ENCODE data around the gene CCDC50.
A peak's percentile ranks its signal among the peaks of the same experiment; 100 is the strongest.

Gene CCDC50

DNA sequence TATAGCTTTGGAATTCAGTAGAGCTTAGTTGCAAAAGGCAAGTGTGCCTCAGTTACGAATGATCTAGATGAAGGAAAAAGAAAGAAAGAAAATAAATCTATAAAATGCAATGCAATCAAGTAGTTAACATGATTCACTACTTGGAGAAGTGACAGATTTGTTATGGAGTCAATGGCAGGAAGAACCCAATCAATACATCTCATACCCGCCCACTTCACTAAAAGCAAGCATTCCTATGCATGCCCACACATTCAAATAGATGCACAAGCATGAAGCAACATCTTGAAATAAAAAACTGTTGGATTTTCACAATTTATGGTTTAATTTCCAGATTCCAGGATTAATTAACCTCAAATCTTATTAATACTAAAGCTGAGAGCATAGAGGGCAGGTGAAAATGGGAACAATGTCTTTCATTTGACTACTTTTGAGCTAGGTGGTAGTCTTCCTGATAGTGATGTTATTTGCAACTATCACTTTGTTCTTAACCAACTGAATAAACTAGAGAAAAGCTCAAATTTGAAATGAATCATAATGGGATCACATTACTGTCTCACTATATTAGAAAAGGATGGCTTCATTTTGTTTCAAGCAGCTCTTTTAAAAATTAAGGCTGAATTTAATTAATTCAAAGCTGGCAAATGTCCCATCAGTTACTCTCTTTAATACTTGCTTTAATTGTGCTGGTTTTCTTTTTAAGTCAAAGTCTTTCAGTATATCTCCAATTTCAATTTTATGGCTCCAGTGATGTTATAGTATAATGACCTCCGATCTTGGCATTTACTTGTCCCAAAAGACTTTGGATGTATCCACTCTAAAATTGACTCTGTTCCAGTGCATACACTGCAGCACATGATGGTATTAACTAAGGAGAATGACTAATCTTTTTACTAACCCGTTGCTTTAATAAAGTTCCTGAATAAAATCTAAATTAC is 46.7 kb upstream of the CCDC50 start:
- H3K4me3 ChIP-seq (ENCODE audit: low read length, poor library complexity, severe bottlenecking): no peak overlapping the region

DNA sequence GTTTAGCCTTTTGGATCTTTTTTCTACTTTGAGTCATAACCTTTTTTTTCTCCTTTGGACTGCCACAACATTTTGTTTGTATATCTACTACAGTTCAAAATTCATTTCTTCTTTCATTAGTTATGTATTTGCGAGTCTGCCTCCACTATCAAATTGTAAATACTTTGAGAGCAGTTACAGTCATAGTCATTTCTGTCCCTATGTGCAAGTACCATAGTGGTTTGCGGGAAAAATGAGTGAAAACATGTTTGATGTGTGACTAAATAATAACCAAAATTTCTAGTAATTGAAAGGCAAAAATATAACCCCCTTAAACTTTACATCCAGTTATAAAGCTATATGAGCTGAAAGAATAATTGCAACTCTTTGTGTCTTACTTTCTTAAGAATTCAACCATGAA is 45.8 kb upstream of the CCDC50 start:
- Histone ChIP-seq H3K36me3 (ENCODE audit: insufficient read depth, low read length) (no peaks in the 10 kb centered on the region), H3K79me2 (ENCODE audit: insufficient read depth, low read length) (no peaks in the 10 kb centered on the region), H3K27me3 (ENCODE audit: insufficient read depth, low read length, poor library complexity, severe bottlenecking) (no peaks in the 10 kb centered on the region), H3K9ac (ENCODE audit: low read depth, low read length, poor library complexity, severe bottlenecking) (no peak overlapping the region), H3K9me3 (ENCODE audit: insufficient read depth, low read depth, low read length) (no peaks in the 10 kb centered on the region), H4K20me1 (ENCODE audit: insufficient read depth, low read length, poor library complexity, severe bottlenecking) (no peaks in the 10 kb centered on the region), H3K4me2 (ENCODE audit: low read depth, low read length, poor library complexity, severe bottlenecking) (no peak overlapping the region), H2AFZ (ENCODE audit: low read length) (no peak overlapping the region), H3K9me2 (replicated peaks; ENCODE audit: low read depth, low read length) (no peaks in the 10 kb centered on the region), H3K4me3 (ENCODE audit: low read length, poor library complexity, severe bottlenecking) (no peak overlapping the region), H3K4me1 (ENCODE audit: insufficient read depth, low read length, poor library complexity, severe bottlenecking) (no peaks in the 10 kb centered on the region), H3F3A (ENCODE audit: low read depth) (no peaks in the 10 kb centered on the region)
- TF ChIP-seq EZH2phosphoT487 (IDR thresholded peaks at IDR 0.05; ENCODE audit: borderline replicate concordance) (no peak), CTCF (conservative IDR thresholded peaks at IDR 0.05; ENCODE audit: low read length) (no peak)

More for the DNA sequence above, 46.7 kb upstream of the CCDC50 start:
- Histone ChIP-seq H3K9me2 (replicated peaks; ENCODE audit: low read depth, low read length) (no peaks in the 10 kb centered on the region), H3K36me3 (ENCODE audit: insufficient read depth, low read length) (no peaks in the 10 kb centered on the region), H3K27me3 (ENCODE audit: insufficient read depth, low read length, poor library complexity, severe bottlenecking) (no peaks in the 10 kb centered on the region), H3K4me1 (ENCODE audit: insufficient read depth, low read length, poor library complexity, severe bottlenecking) (no peaks in the 10 kb centered on the region), H4K20me1 (ENCODE audit: insufficient read depth, low read length, poor library complexity, severe bottlenecking) (no peaks in the 10 kb centered on the region), H3F3A (ENCODE audit: low read depth) (no peaks in the 10 kb centered on the region), H3K79me2 (ENCODE audit: insufficient read depth, low read length) (no peaks in the 10 kb centered on the region), H3K4me2 (ENCODE audit: low read depth, low read length, poor library complexity, severe bottlenecking) (no peak overlapping the region), H3K9me3 (ENCODE audit: insufficient read depth, low read depth, low read length) (no peaks in the 10 kb centered on the region), H3K9ac (ENCODE audit: low read depth, low read length, poor library complexity, severe bottlenecking) (no peak overlapping the region), H2AFZ (ENCODE audit: low read length) (no peak overlapping the region)
- no peak for TF ChIP-seq EZH2phosphoT487 (IDR thresholded peaks at IDR 0.05; ENCODE audit: borderline replicate concordance)
- no peak for TF ChIP-seq CTCF (conservative IDR thresholded peaks at IDR 0.05; ENCODE audit: low read length)

DNA sequence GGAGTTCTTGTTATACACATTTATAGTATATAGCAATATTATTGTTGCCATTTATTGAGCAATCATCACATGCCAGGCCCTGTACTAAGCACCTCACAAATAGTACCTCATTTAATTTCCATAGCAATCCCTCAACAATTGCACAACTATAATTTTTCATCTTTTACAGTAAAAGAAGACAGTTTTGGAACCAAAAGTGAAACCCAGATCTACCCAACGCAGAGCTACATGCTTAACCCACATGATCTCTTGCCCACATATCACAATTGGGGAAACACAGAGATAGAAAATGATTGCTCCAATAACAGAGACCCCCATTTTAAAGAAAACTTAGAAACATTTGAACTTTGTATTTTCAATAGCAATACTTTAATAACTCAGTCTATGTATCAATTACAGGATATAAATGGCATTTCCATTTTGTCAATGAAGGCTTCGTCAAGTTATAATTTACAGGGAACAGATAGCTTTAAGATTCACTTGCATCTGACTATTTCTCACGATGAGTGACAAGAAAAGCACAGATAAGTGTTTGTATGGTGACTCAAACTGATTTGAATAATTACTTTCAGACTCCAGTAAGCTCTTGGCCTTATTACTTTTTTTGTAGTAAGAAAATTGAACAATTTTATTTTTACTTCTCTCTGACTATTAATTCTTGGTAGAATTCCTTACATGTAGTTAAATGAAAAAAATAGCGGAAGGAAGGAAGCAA is 38.7 kb upstream of the CCDC50 start:
- TF ChIP-seq EZH2phosphoT487 (IDR thresholded peaks at IDR 0.05; ENCODE audit: borderline replicate concordance) (no peak), CTCF (conservative IDR thresholded peaks at IDR 0.05; ENCODE audit: low read length) (no peak)
- Histone ChIP-seq H3K9me3 (ENCODE audit: insufficient read depth, low read depth, low read length) (no peaks in the 10 kb centered on the region), H3K4me1 (ENCODE audit: insufficient read depth, low read length, poor library complexity, severe bottlenecking) (no peaks in the 10 kb centered on the region), H3K4me2 (ENCODE audit: low read depth, low read length, poor library complexity, severe bottlenecking) (peak overlapping the region; percentile 24), H3K36me3 (ENCODE audit: insufficient read depth, low read length) (no peaks in the 10 kb centered on the region), H3K79me2 (ENCODE audit: insufficient read depth, low read length) (no peaks in the 10 kb centered on the region), H2AFZ (ENCODE audit: low read length) (no peak overlapping the region), H4K20me1 (ENCODE audit: insufficient read depth, low read length, poor library complexity, severe bottlenecking) (no peaks in the 10 kb centered on the region), H3F3A (ENCODE audit: low read depth) (no peaks in the 10 kb centered on the region), H3K9me2 (replicated peaks; ENCODE audit: low read depth, low read length) (no peaks in the 10 kb centered on the region), H3K27me3 (ENCODE audit: insufficient read depth, low read length, poor library complexity, severe bottlenecking) (no peaks in the 10 kb centered on the region), H3K9ac (ENCODE audit: low read depth, low read length, poor library complexity, severe bottlenecking) (no peak overlapping the region), H3K4me3 (ENCODE audit: low read length, poor library complexity, severe bottlenecking) (peak overlapping the region; percentile 10)

All from Loucy (cell line).